Left renal pelvis (tissue), 4 donors: ENCODE measurements around the gene BRD8. TPM values are rescaled to one million over a fixed set of nuclear protein-coding genes. Genes with fewer than 3 reads are reported as not detected.
"Not testable (repeated sequence)": the region's sequence is repeated elsewhere in the genome, so short reads cannot be mapped to it uniquely, and the experiment has no call there.

ENCODE experiments used
- DNase-seq, 4 donors: peaks; one replicate each; pipeline ENCODE4 v3.0.0-alpha.2; 2013; ENCODE audit warnings: low read depth in 4 of 4, low spot score in 3 of 4
- polyA plus RNA-seq, 4 donors: library from polyadenylated mRNA; unstranded; fragments of 120-200 nt; gene quantifications; one replicate each; pipeline ENCODE4 v1.2.1, GENCODE V29; 2013; ENCODE audit not compliant: insufficient read length in 4 of 4

The BRD8 gene
- polyA plus RNA-seq, result 100 to 1,000 TPM; 103 to 182 (median 133) TPM

GRCh38 chr5:138178516-138179276 lies at the start of gene BRD8, which contains the start of gene KIF20A:
Gene BRD8 (minus strand): TSS chr5:138178630. CDS start chr5:138178614, 16 bp downstream.
Gene KIF20A (plus strand): TSS chr5:138179112. CDS start chr5:138179681, 569 bp downstream.
- peak; percentile 90 to 95 (median 92) for DNase-seq

GRCh38 chr5:138226910-138227309 lies 48.5 kb upstream of the BRD8 start:
- no peak for DNase-seq

- no peak for DNase-seq
Measured at GRCh38 chr5:138224712-138225111, 46.3 kb upstream of the BRD8 start.

- no peak for DNase-seq
Measured at GRCh38 chr5:138223532-138223931, 45.1 kb upstream of the BRD8 start.

GRCh38 chr5:138216799-138217198 lies 38.4 kb upstream of the BRD8 start:
- DNase-seq, result no peak

- peak; percentile 94 to 99 (median 96) for DNase-seq
Measured at GRCh38 chr5:138213161-138214029, 35.0 kb upstream of the BRD8 start, which contains the start of gene CDC23. Gene CDC23 (minus strand): TSS chr5:138213323. CDS start chr5:138213312, 11 bp downstream.

- no peak for DNase-seq
Measured at GRCh38 chr5:138212828-138213160, 34.4 kb upstream of the BRD8 start.

GRCh38 chr5:138210985-138211384 lies 32.6 kb upstream of the BRD8 start:
- DNase-seq, result no peak

- DNase-seq, result not testable (repeated sequence)
Measured at GRCh38 chr5:138193859-138194258, 15.4 kb upstream of the BRD8 start.

GRCh38 chr5:138192826-138193225 lies 14.4 kb upstream of the BRD8 start:
- DNase-seq, result no peak

- DNase-seq, result no peak
Measured at GRCh38 chr5:138188626-138189025, 10.2 kb upstream of the BRD8 start.

- DNase-seq, result no peak
Measured at GRCh38 chr5:138186002-138186447, 7.6 kb upstream of the BRD8 start.

GRCh38 chr5:138182808-138183207 lies 4.4 kb upstream of the BRD8 start:
- no peak for DNase-seq

- DNase-seq, result no peak
Measured at GRCh38 chr5:138180841-138181240, 2.4 kb upstream of the BRD8 start.

- peak in 2 of 4 donors; percentile 27 to 29 for DNase-seq
Measured at GRCh38 chr5:138180183-138180782, 1.9 kb upstream of the BRD8 start.

GRCh38 chr5:138179277-138179857 lies 937 bp upstream of the BRD8 start:
- DNase-seq, result no peak

- peak in 1 of 4 donors; percentile 12 for DNase-seq
Measured at GRCh38 chr5:138177941-138178515, 402 bp downstream of the BRD8 start.

- no peak for DNase-seq
Measured at GRCh38 chr5:138170299-138170698, 8.1 kb downstream of the BRD8 start.

- DNase-seq, result no peak
Measured at GRCh38 chr5:138169124-138169523, 9.3 kb downstream of the BRD8 start.

GRCh38 chr5:138163721-138164120 lies 14.7 kb downstream of the BRD8 start:
- DNase-seq, result no peak
